H9 (cell line): ENCODE data around the gene ADCY1. TPM values are rescaled to one million over a fixed set of nuclear protein-coding genes. Genes with fewer than 3 reads are reported as not detected.

ENCODE experiments used
- DNase-seq: peaks from one replicate; pipeline ENCODE4 v3.0.0-alpha.2; 2017
- H2AFZ ChIP-seq: one replicate; pipeline ENCODE4 v1.6.1; 2013; ENCODE audit warnings: mild to moderate bottlenecking, low read length, control low read depth, moderate library complexity
- H2AK5ac ChIP-seq: 2 replicates; pipeline ENCODE4 v1.6.1; 2013; ENCODE audit warnings: low read length, control low read depth, mixed read lengths; ENCODE audit not compliant: insufficient read length
- H2BK120ac ChIP-seq: one replicate; pipeline ENCODE4 v1.6.1; 2013; ENCODE audit warnings: low read depth, mild to moderate bottlenecking, low read length, control low read depth, inconsistent platforms; ENCODE audit not compliant: poor library complexity, severe bottlenecking
- H2BK12ac ChIP-seq: 2 replicates; pipeline ENCODE4 v1.6.1; 2013; ENCODE audit warnings: low read length, control low read depth, mixed read lengths, low read depth; ENCODE audit not compliant: insufficient read length
- H2BK15ac ChIP-seq: 2 replicates; pipeline ENCODE4 v1.6.1; 2013; ENCODE audit warnings: low read depth, low read length, control low read depth
- H2BK20ac ChIP-seq: one replicate; pipeline ENCODE4 v1.6.1; 2013; ENCODE audit warnings: low read depth, mild to moderate bottlenecking, low read length, control low read depth, inconsistent platforms; ENCODE audit not compliant: poor library complexity, severe bottlenecking
- H2BK5ac ChIP-seq: 2 replicates; pipeline ENCODE4 v1.6.1; 2013; ENCODE audit warnings: low read length, control low read depth, mixed read lengths; ENCODE audit not compliant: insufficient read length
- H3K14ac ChIP-seq: 2 replicates; pipeline ENCODE4 v1.6.1; 2013; ENCODE audit warnings: low read length, control low read depth; ENCODE audit not compliant: insufficient read depth
- H3K18ac ChIP-seq: 2 replicates; pipeline ENCODE4 v1.6.1; 2013; ENCODE audit warnings: low read depth, mild to moderate bottlenecking, mixed read lengths, low read length, control low read depth; ENCODE audit not compliant: insufficient read length
- H3K23ac ChIP-seq: 2 replicates; pipeline ENCODE4 v1.6.1; 2013; ENCODE audit warnings: low read length, control low read depth, mixed read lengths, low read depth; ENCODE audit not compliant: insufficient read length
- H3K23me2 ChIP-seq: 2 replicates; pipeline ENCODE4 v1.6.1; 2013; ENCODE audit warnings: low read depth, mild to moderate bottlenecking, mixed read lengths, low read length, control low read depth; ENCODE audit not compliant: insufficient read length, poor library complexity, severe bottlenecking
- H3K27ac ChIP-seq: 2 replicates; pipeline ENCODE4 v1.5.1; 2013; ENCODE audit warnings: low read length, control low read depth, mixed read lengths, low read depth; ENCODE audit not compliant: insufficient read length
- H3K27me3 ChIP-seq: 2 replicates; pipeline ENCODE4 v1.6.1; 2013; ENCODE audit warnings: low read length, control low read depth, inconsistent platforms; ENCODE audit not compliant: insufficient read depth
- H3K4ac ChIP-seq: 2 replicates; pipeline ENCODE4 v1.6.1; 2013; ENCODE audit warnings: low read depth, mild to moderate bottlenecking, control low read depth, inconsistent platforms, low read length, moderate library complexity
- H3K4me1 ChIP-seq: 2 replicates; pipeline ENCODE4 v1.6.1; 2013; ENCODE audit warnings: low read length, control low read depth, inconsistent platforms; ENCODE audit not compliant: insufficient read depth
- H3K4me2 ChIP-seq: 2 replicates; pipeline ENCODE4 v1.6.1; 2013; ENCODE audit warnings: low read length, control low read depth, mixed read lengths; ENCODE audit not compliant: insufficient read length, insufficient read depth
- H3K56ac ChIP-seq: 2 replicates; pipeline ENCODE4 v1.6.1; 2013; ENCODE audit warnings: low read depth, mild to moderate bottlenecking, mixed read lengths, low read length, control low read depth; ENCODE audit not compliant: insufficient read length
- H3K79me1 ChIP-seq: 2 replicates; pipeline ENCODE4 v1.6.1; 2013; ENCODE audit warnings: low read depth, mild to moderate bottlenecking, moderate library complexity, low read length, control low read depth, inconsistent platforms; ENCODE audit not compliant: insufficient read depth, poor library complexity, severe bottlenecking
- H3K79me2 ChIP-seq: 2 replicates; pipeline ENCODE4 v1.6.1; 2013; ENCODE audit warnings: low read length, control low read depth, inconsistent platforms; ENCODE audit not compliant: insufficient read depth
- H3K9ac ChIP-seq: 2 replicates; pipeline ENCODE4 v1.6.1; 2013; ENCODE audit warnings: low read length, control low read depth, mixed read lengths; ENCODE audit not compliant: insufficient read length; ENCODE audit errors: extremely low read depth
- H3K9me3 ChIP-seq: one replicate; pipeline ENCODE4 v1.6.1; 2013; ENCODE audit warnings: low read depth, low read length, inconsistent platforms; ENCODE audit not compliant: control insufficient read depth
- H3T11ph ChIP-seq: one replicate; pipeline ENCODE4 v1.6.1; 2013; ENCODE audit warnings: mild to moderate bottlenecking, low read length, control low read depth, inconsistent platforms
- H4K20me1 ChIP-seq: one replicate; pipeline ENCODE4 v1.6.1; 2013; ENCODE audit not compliant: control insufficient read depth, insufficient read length, insufficient read depth
- H4K5ac ChIP-seq: 2 replicates; pipeline ENCODE4 v1.6.1; 2013; ENCODE audit warnings: low read depth, mild to moderate bottlenecking, mixed read lengths, low read length, control low read depth; ENCODE audit not compliant: insufficient read length
- H4K8ac ChIP-seq: replicated peaks from 2 replicates; pipeline ENCODE4 v1.6.1; 2013; ENCODE audit warnings: low read length, control low read depth, mixed read lengths, low read depth; ENCODE audit not compliant: insufficient read length
- H4K91ac ChIP-seq: 2 replicates; pipeline ENCODE4 v1.6.1; 2013; ENCODE audit warnings: low read depth, mild to moderate bottlenecking, moderate library complexity, mixed read lengths, low read length, control low read depth; ENCODE audit not compliant: insufficient read length
- H3K27ac Mint-ChIP-seq, 3 experiments: 2 replicates in 2 of 3; 3 replicates in 1 of 3; pipeline ENCODE4 v1.8.0; 2020 to 2021; ENCODE audit warnings: mixed read lengths in 3 of 3, mild to moderate bottlenecking in 1 of 3, moderate library complexity in 1 of 3
- H3K27me3 Mint-ChIP-seq: 2 replicates; pipeline ENCODE4 v1.8.0; 2021; ENCODE audit warnings: low read depth, mild to moderate bottlenecking, moderate library complexity, mixed read lengths
- H3K36me3 Mint-ChIP-seq, 3 experiments: 2 replicates in 2 of 3; 3 replicates in 1 of 3; pipeline ENCODE4 v1.8.0; 2020 to 2021; ENCODE audit warnings: low read depth in 3 of 3, mixed read lengths in 3 of 3; ENCODE audit not compliant: insufficient read depth in 1 of 3
- H3K4me1 Mint-ChIP-seq, 2 experiments: 2 replicates each; pipeline ENCODE4 v1.8.0; 2020; ENCODE audit warnings: mixed read lengths in 2 of 2
- H3K4me3 Mint-ChIP-seq, 2 experiments: 2 replicates in 1 of 2; 3 replicates in 1 of 2; pipeline ENCODE4 v1.8.0; 2020 to 2021; ENCODE audit warnings: mild to moderate bottlenecking in 2 of 2, mixed read lengths in 2 of 2, moderate library complexity in 1 of 2
- H3K9me3 Mint-ChIP-seq, 2 experiments: 2 replicates in 1 of 2; 3 replicates in 1 of 2; pipeline ENCODE4 v1.8.0; 2020; ENCODE audit warnings: mild to moderate bottlenecking in 2 of 2, mixed read lengths in 2 of 2, moderate library complexity in 1 of 2
- CTCF ChIP-seq: fragments of 200-600 bp; sonication (generic); conservative IDR thresholded peaks from 3 replicates; pipeline ENCODE4 v1.8.0; 2021; ENCODE audit warnings: antibody characterized with exemption, mild to moderate bottlenecking
- WGBS: extraction: QIAGEN DNeasy Blood & Tissue Kit; methylation state at CpG from one replicate; pipeline ENCODE4 v1.1.7; 2013; ENCODE audit warnings: missing lambda C conversion rate, low lambda C conversion rate, mixed read lengths; ENCODE audit not compliant: insufficient read length; ENCODE audit errors: extremely low coverage; 5-methylcytosine and 5-hydroxymethylcytosine counted together
- total RNA-seq: library from RNA; stranded (reverse); gene quantifications from 2 replicates; pipeline ENCODE4 v1.2.1, GENCODE V29; 2021

ADCY1 gene
- total RNA-seq, 1 experiment from 2014 or later, result 21.6 TPM

DNA sequence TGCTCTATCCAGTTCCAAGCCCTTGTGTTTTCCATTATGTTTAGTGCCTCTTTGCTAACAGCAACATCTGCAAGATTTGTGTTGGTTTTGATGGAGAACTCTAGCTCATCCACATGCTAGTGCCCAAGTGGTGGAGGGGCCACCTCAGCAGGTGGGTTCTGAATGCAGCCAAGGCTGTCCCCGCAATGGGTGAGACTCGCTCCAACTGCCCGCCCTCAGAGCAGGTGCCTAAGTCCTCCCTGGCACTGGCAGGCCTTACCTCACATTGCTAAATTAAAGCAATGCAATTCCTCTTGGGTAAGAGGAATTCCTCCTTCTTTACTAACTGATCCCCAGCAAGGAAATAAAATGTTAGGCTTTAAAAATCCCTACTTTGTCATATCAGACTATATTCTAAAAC, 146.8 kb downstream of the ADCY1 start:
- no peak overlapping the region for H2BK120ac ChIP-seq
- peaks cover 17 to 24% (median 23%) of the 10 kb centered on the region in 3 experiments for H3K36me3 Mint-ChIP-seq
- no peak overlapping the region for H3K27ac ChIP-seq
- H3K4me3 Mint-ChIP-seq, result no peak overlapping the region
- no peaks in the 10 kb centered on the region for H3K9me3 ChIP-seq
- no peak overlapping the region for H2AK5ac ChIP-seq
- no peak overlapping the region for H2BK15ac ChIP-seq
- DNase-seq, result no peak
- H3K23me2 ChIP-seq, result no peaks in the 10 kb centered on the region
- no CpG with 5 or more reads among the region's 3 CpGs for WGBS
- no peaks in the 10 kb centered on the region for H3K27me3 Mint-ChIP-seq
- H3K18ac ChIP-seq, result no peak overlapping the region
- no peaks in the 10 kb centered on the region for H3K27me3 ChIP-seq
- no peak overlapping the region for H3K4me2 ChIP-seq
- H3K9me3 Mint-ChIP-seq, result no peaks in the 10 kb centered on the region
- H3K4me1 ChIP-seq, result no peaks in the 10 kb centered on the region
- H3K14ac ChIP-seq, result no peak overlapping the region
- no peak overlapping the region for H3K9ac ChIP-seq
- H3K4me1 Mint-ChIP-seq, result peaks cover 0 to 11% of the 10 kb centered on the region in 2 experiments; a peak in 2 of 4 replicates
- no peak overlapping the region for H3K56ac ChIP-seq
- H2BK12ac ChIP-seq, result no peak overlapping the region
- no peak overlapping the region for H2AFZ ChIP-seq
- H4K8ac ChIP-seq, result no peak overlapping the region
- no peak for TF ChIP-seq CTCF
- H4K20me1 ChIP-seq, result no peaks in the 10 kb centered on the region
- H3K4ac ChIP-seq, result no peak overlapping the region
- H3K79me1 ChIP-seq, result no peaks in the 10 kb centered on the region
- no peak overlapping the region for H4K91ac ChIP-seq
- no peak overlapping the region for H2BK20ac ChIP-seq
- no peaks in the 10 kb centered on the region for H3K79me2 ChIP-seq
- no peak overlapping the region for H3K23ac ChIP-seq
- no peak overlapping the region for H3K27ac Mint-ChIP-seq
- no peak overlapping the region for H4K5ac ChIP-seq
- no peak overlapping the region for H3T11ph ChIP-seq
- H2BK5ac ChIP-seq, result no peak overlapping the region
